Measurements from ENCODE around the gene TMEM121B. TPM values are rescaled to one million over a fixed set of nuclear protein-coding genes. Genes with fewer than 3 reads are reported as not detected.
A peak's percentile ranks its signal among the peaks of the same experiment; 100 is the strongest.

TMEM121B gene
- polyA plus RNA-seq, 3 donors, result 0.11 to 0.37 (median 0.28) TPM

GRCh38 chr22:17115236-17115635, 5.9 kb downstream of the TMEM121B start:
- H3K27ac ChIP-seq (ENCODE audit: low read depth, low read length), result no peak overlapping the region
- WGBS, 3 donors, result 48 to 62% (median 54%) methylated on average over 4 of the region's 4 CpGs

GRCh38 chr22:17114898-17115235, 6.3 kb downstream of the TMEM121B start:
- no peak overlapping the region for H3K27ac ChIP-seq (ENCODE audit: low read depth, low read length)
- 70 to 87% (median 70%) methylated on average over 9 of the region's 9 CpGs for WGBS, 3 donors

GRCh38 chr22:17114173-17114897, 6.8 kb downstream of the TMEM121B start:
- WGBS, 3 donors, result 62 to 67% (median 67%) methylated on average over 13 of the region's 13 CpGs
- H3K27ac ChIP-seq (ENCODE audit: low read depth, low read length), result no peak overlapping the region

GRCh38 chr22:17113600-17113999, 7.6 kb downstream of the TMEM121B start:
- 67 to 85% (median 76%) methylated on average over 8 of the region's 8 CpGs for WGBS, 3 donors
- no peak overlapping the region for H3K27ac ChIP-seq (ENCODE audit: low read depth, low read length)

GRCh38 chr22:17112491-17113042, 8.6 kb downstream of the TMEM121B start:
- WGBS, 3 donors, result 65 to 81% (median 68%) methylated on average over 9 of the region's 9 CpGs
- no peak overlapping the region for H3K27ac ChIP-seq (ENCODE audit: low read depth, low read length)

- 75 to 80% (median 78%) methylated on average over 13 of the region's 13 CpGs for WGBS, 3 donors
- H3K27ac ChIP-seq (ENCODE audit: low read depth, low read length), result peak overlapping the region; percentile 7
These were observed 10.2 kb downstream of the TMEM121B start for GRCh38 chr22:17110791-17111550.

GRCh38 chr22:17109976-17110375, 11.2 kb downstream of the TMEM121B start:
- WGBS, 3 donors, result 88 to 91% (median 89%) methylated on average over 16 of the region's 16 CpGs
- H3K27ac ChIP-seq (ENCODE audit: low read depth, low read length), result no peak overlapping the region

- 93 to 95% (median 94%) methylated on average over 26 to 42 of the region's 42 CpGs for WGBS, 3 donors
- no peak overlapping the region for H3K27ac ChIP-seq (ENCODE audit: low read depth, low read length)
These were observed 11.9 kb downstream of the TMEM121B start for GRCh38 chr22:17109113-17109865.

- H3K27ac ChIP-seq (ENCODE audit: low read depth, low read length), result no peak overlapping the region
- 95 to 96% (median 96%) methylated on average over 66 of the region's 66 CpGs for WGBS, 3 donors
These were observed 12.7 kb downstream of the TMEM121B start for GRCh38 chr22:17108256-17109112.

- H3K27ac ChIP-seq (ENCODE audit: low read depth, low read length), result no peak overlapping the region
- 73 to 93% (median 77%) methylated on average over 6 of the region's 6 CpGs for WGBS, 3 donors
These were observed 13.7 kb downstream of the TMEM121B start for GRCh38 chr22:17107547-17107810.

- WGBS, 3 donors, result 50 to 82% (median 61%) methylated on average over 15 of the region's 15 CpGs
- no peak overlapping the region for H3K27ac ChIP-seq (ENCODE audit: low read depth, low read length)
These were observed 14.2 kb downstream of the TMEM121B start for GRCh38 chr22:17106785-17107546.

- no peak overlapping the region for H3K27ac ChIP-seq (ENCODE audit: low read depth, low read length)
- WGBS, 3 donors, result 73 to 77% (median 74%) methylated on average over 12 of the region's 12 CpGs
These were observed 14.9 kb downstream of the TMEM121B start for GRCh38 chr22:17106161-17106784.

GRCh38 chr22:17105143-17106129, 15.7 kb downstream of the TMEM121B start:
- no peak overlapping the region for H3K27ac ChIP-seq (ENCODE audit: low read depth, low read length)
- 78 to 86% (median 79%) methylated on average over 22 of the region's 22 CpGs for WGBS, 3 donors

GRCh38 chr22:17104336-17104935, 16.7 kb downstream of the TMEM121B start:
- H3K27ac ChIP-seq (ENCODE audit: low read depth, low read length), result no peak overlapping the region
- WGBS, 3 donors, result 85 to 96% (median 86%) methylated on average over 13 to 14 of the region's 14 CpGs

- WGBS, 3 donors, result 95 to 97% (median 95%) methylated on average over 9 of the region's 9 CpGs
- H3K27ac ChIP-seq (ENCODE audit: low read depth, low read length), result no peak overlapping the region
These were observed 17.8 kb downstream of the TMEM121B start for GRCh38 chr22:17103351-17103750.

GRCh38 chr22:17102297-17102667, 18.9 kb downstream of the TMEM121B start:
- 74 to 97% (median 79%) methylated on average over 7 of the region's 7 CpGs for WGBS, 3 donors
- H3K27ac ChIP-seq (ENCODE audit: low read depth, low read length), result no peak overlapping the region

Measured in adipose tissue (tissue), 3 donors.